HG03064 (cell line): ENCODE results near the gene OLFML3.
"Not testable (repeated sequence)": the region's sequence is repeated elsewhere in the genome, so short reads cannot be mapped to it uniquely, and the experiment has no call there.

Experiments
- ATAC-seq: cut with Tn5 transposase; IDR thresholded peaks from one replicate; pipeline ENCODE4 v1.9.1; 2021; ENCODE audit warnings: low read depth; ENCODE audit not compliant: unreplicated experiment

The OLFML3 gene

DNA sequence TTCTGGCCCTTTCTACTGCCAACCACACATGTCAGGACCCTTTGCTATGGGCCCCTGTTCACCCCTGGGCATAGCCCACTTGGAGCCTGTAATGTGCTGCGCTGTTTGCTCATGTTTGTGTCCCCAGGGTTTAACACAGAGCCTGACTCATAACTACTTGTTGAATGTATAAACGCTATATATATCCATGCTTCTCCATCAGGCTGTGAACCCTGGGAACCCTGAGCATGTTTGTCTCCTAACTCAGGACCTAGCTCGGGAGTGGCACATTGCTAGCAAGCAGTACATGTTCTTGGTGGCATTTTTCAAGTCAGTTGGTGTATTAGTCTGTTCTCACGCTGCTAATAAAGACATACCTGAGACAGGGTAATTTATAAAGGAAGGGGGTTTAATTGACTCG lies 8.0 kb downstream of the OLFML3 start:
- ATAC-seq, result no peak

DNA sequence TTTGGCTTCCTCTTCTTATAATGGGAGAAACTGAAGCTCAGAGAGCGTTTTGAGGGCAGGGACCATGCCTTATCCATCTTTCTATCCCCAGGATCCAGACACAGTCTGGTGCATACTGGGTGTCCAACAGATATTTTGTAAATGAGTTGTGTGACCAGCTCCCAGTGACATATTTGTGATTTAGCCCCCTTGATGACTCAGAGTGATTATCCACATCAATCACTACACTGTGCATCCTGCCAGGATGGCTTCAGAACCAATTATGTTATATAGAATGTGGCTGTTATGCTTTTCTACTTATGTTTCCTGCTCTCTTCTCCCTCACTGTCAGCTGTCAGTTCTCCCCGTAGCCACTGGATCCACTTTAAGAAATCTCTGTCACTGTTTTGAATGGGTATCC lies 11.3 kb downstream of the OLFML3 start:
- no peak for ATAC-seq

DNA sequence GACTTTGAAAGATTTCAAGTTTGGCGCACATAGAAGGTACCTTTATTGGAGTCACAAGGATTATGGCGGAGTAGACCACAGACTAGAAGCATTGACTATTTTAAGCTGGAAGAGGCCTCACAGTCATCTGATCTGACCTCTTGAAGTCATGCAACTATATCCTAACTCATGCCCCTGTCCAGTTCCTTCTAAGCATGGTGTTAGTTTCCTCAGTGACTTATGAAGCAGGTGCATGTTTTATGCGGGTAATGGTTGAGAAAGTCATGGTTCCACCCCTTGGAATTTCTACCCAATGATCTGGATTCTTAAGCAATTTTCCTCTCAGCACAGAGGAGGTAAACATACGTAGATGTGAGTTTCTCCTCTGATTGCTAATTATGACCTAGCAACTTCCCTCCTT lies 11.7 kb downstream of the OLFML3 start:
- ATAC-seq, result no peak

DNA sequence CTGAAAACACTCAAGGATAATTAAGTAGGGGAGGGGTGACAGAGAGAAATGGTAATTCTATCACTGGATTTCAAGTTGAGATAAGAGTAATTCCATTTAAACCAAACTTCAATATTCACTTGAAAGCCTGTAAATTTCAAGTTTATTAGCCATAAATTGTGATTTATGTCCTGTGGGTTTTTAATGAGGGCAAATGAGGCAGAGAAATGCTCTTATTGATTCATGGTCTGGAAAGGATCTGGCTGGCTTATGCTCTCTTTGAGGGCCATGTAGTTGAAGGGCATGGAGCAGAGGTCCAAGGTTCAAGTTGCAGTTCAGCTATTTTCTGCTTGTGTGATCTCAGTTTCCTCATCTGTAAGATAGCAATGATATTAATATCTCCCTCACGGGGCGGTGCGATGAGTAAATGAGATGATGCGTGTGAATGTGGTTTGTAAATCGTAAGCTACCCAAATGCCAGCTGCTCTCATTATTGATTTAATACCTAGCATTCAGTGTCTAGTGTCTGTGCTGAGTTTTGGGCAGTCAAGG lies 12.3 kb downstream of the OLFML3 start:
- ATAC-seq, result no peak

DNA sequence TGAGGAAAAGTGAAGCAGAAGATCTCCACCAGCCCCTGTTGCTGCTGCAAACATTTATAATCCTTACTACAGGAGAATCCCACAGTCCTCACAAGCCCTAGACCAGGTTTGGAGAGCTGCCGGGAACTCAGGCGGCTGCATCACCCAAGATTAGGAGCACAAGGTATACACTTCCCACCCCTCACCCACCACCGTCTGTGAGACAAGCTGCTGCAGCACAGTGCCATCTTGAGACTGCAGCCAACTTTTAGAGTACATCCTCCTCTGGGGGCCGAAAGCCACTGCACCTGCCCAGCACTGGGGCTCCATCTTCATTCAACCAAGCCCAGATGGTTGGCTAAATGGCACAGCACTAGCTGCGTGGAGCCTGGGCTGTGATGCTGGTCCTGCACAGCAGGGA lies 13.8 kb downstream of the OLFML3 start:
- no peak for ATAC-seq

DNA sequence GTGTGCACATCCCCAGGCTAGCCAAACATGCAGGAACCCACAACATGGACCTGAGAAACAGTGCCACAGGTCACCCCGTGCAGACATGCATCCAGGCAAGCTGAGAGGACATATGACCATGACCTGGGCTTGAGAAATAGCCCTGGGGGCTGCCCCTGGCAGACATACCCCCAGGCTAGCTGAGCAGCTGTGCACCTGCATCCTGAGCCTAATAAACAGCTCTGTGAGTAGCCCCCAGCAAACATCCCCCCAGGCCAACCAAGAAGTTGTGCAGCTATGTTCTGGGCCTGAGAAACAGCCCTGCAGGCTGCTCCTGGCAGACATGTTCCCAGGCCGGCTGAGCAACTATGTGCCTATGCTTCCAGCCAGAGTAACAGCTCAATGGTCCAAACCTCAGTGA lies 14.5 kb downstream of the OLFML3 start:
- no peak for ATAC-seq

DNA sequence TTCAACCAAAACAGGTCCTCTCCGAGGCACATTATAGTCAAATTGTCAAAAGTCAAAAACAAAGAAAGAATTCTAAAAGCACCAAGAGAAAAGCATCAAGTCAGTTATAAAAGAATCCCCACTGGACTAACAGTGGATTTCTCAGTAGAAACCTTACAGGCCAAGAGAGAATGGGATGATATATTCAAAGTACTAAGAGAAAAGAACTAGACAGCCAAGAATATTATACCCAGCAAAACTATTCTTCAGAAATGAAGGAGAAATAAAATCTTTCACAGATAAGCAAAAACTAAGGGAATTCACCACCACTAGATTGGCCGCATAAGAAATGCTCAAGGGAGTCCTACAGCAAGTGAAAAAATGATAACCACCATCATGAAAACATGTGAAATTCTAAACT lies 16.1 kb downstream of the OLFML3 start:
- ATAC-seq, result no peak

DNA sequence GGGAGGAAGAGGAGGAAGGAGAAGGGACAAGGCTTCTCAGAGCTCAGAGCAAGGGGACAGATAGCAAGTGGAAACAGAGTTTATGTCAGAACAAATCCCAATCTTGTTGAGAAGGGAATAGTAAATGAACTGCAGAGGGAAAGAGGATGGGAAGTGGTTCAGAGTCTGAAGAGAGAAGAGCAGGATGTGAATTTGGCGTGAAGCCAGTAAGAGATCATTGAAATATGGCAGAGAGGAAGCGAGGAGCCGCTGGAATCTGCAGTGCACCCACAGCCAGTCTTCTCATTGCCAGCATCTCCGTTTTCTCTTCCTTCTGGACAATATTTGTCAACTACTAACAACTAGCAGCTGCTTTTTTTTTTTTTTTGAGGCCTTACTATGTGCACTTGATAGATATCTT lies 19.1 kb downstream of the OLFML3 start:
- ATAC-seq, result no peak

DNA sequence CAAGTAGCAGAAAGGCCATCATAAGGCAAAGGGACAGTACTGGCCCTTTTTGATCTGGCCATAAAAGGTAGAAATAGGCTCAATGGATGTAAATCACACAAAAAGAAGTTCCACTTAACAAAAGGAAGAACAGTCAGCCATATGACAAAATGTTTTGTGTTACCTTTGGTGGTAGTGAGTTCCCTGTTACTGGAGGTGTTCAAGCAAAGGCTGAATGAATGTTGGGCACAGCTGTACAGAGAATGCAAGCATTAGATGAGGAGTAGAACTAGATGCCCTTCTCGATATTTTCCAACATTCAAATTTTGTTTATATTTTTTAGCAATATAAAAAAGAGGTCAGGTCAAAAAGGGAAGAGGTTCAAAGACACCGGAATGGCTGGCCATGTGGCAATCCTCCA lies 20.0 kb downstream of the OLFML3 start:
- no peak for ATAC-seq

DNA sequence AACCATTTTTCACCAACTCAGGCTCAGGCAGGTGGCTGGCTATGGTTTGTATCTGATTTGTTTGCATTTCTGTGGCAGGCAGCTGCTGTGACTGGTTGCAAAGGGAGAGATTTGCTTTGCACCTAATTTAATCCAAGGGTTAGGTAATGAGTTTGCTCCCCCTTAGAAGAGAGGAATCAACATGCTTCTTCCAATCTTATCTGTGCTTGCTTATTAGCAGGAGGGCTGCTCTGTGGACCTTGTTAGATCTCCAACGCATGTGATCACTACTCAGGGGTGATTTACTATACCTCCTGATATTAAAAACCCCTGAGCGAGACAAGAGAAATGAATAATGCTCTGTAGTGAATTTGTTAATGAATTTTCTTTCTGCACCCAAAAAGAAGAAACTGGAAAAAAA lies 20.5 kb downstream of the OLFML3 start:
- no peak for ATAC-seq

DNA sequence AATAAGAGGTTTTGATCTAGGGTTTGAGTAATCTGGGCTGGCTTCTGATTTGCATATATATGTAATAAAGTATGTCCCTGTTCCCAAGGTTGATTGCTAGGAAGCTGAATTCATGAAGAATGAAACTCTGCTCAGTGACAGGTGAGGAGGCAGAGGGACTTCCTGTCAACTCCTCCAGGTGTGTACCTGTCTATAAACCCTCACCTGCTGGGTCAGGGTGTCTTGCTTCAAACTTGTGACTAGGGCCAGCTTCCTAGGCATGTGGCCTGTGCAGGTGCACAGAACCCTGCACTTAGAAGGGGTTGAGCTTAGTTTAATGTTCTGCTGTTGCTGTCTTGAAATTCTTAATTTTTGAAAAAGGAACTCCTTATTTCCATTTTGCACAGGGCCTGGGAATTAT lies 21.1 kb downstream of the OLFML3 start:
- no peak for ATAC-seq

DNA sequence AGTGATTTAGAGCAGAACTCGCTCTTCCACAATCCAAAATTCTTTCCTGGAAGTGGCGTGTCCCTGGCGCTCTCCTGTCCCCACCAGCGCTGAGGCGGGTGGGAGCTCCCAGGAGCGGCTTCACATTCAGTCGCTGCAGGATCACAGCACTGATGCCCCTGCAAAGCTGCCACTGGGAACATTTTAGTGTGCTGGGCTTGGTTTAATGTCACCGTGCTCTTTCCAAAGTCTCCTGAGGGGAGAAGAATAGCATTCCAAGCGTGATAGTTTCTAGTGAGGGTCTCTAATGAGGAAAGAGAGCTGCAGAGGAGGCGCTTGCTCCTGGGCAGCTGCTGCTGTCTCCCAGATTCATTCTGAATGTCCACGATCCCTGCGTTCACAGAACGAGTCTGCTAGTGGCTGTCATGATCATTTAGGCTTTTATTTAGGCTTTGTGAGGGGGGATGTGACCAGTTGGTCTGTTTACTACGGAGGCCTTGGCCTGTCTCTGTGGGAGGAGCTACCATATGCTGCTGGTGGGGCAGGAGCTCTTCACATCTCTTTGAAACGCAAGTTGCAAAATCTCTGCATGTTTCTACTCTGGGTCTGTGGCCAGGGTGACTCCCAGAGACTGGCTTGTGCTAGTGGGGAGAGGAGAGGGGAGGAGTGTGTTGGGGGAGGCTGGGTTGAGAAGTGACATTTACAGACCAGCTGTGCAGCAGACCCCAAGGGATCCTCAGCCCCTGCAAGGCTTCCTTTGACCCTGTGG lies 23.4 kb downstream of the OLFML3 start:
- ATAC-seq, result no peak

DNA sequence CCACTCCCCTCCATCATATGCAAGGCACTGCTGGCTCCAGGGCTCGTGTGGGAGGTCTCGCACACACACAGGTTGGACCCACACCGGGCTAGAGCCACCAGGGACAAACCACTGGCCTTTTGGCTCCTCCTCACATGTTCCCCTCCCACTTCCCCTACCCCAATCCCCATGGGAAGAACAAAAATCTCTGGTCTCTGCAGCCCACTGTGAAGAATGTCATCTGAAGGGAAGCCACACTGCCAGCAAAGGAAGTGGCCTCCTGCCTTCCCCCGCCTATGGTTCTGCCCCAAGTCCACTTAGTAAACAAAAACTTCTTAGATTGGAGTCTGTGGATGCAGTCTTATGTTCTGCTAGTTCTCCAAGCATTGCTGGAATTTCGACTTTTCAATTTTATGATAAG lies 24.2 kb downstream of the OLFML3 start:
- no peak for ATAC-seq

DNA sequence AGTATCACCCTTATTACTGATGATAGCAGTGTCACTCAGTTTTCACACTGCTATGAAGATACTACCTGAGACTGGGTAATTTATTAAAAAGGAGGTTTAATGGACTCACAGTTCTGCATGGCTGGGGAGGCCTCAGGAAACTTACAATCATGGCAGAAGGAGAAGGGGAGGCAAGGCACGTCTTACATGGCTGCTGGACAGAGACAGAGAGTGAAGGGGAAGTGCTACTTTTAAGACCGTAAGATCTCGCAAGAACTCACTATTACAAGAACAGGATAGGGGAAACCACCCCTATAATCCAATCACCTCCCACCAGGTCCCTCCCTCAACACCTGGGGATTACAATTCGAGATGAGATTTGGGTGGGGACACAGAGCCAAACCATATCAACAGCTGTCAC lies 27.6 kb downstream of the OLFML3 start:
- ATAC-seq, result not testable (repeated sequence)

DNA sequence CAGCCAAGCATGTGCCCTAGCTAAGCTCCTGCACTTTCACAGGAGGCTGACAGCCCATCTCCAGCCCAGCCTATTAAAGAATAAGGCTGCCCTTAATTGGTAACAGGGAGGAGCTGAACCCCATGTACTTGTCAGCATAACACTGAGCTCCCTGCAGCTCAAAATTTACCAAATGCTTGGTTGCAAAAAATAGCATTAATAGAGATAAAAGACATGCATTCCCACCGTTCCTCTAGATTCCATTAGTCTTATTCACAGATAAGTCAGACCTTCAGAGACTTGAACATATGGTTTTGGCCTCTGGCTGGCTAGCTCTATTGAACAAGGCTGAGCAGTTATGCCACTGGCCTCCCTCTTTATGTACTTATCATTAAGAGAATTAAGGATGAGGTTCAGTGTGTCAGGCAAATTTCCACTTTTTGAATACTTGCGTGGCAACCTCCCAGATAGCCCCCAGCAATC lies 29.2 kb downstream of the OLFML3 start:
- ATAC-seq, result no peak

DNA sequence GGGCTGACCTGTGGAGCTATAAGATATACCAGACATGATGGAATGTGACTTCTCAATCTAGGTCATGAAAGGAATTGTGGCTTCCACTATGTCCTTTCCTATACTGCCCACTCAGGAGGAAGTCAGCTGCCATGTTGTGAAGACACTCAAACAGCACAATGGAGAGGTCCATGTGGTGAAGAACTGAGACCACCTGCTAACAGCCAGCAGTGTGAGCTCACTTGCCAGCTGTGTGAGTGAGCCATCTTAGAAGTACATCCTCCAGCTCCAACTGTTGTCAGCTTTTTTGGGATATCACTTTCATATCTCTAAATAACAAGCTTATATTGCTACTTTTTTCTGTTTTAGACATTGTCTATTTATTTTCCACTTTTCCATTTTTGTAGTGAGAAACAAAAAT lies 29.7 kb downstream of the OLFML3 start:
- no peak for ATAC-seq

DNA sequence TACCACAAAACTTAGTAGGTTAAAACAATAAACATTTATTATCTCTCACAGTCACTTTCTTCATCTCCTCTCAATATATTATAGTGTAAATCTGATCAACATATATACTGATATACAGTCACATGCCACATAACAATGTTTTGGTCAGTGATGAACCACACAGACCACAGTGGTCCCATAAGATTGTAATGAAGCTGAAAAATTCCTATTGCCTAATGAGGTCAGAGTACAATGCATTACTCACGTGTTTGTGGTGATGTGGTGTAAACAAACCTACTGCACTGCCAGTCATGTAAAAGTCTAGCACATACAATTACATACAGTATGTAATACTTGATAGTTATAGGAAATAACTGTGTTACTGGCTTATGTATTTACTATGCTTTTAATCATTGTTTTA lies 30.1 kb downstream of the OLFML3 start:
- ATAC-seq, result no peak

DNA sequence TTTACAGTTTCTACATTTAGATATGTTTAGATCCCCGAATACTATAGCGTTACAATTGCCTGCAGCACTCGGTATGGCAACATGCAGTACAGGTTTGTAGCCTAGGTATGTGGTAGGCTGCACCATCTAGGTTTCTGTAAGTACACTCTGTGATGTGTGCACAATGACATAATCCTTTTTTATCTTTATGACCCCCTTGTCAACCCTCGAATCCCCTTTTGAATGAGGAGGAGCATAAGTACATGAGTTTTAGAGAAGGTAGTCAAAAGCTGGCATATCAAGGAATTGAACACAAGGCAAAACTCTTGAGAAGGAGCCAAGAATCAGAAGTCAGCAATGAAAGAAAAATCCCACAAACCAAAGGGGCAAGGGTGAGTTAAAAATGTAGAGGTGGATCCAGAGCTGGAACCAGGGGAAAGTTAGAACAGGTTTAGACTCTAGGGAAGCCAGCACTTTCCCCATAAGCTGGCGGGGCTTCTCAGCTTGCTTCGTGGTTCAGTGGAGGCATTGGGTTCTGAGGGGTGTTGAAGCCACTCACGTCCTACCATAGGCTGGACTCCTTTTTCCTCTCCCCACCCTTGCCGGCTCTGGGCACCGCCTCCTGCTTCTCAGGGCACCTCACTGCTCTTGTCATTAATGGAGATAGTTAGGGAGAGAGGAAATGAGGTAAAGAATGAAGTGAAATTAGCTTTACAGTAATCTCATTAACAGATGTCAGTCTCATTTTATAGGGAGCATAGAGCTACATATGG lies 31.3 kb downstream of the OLFML3 start:
- no peak for ATAC-seq

DNA sequence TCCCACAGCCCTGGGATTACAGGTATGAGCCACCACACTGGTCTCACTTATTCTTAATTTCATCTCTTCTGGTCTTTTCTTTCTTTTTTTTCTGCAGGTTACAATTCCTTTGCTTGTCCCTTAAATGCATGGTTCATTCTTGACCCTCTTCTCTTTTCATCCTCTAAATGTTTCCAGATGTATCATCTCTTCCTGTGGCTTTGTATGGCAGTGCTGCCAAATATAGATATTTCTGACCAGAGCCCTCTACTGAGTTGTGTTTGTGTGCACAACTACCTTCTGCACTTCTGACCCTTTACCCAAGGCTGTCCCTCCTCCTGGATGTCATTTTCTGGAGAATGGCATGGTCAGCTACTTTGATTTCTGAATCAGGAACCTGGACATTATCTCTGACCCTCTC lies 32.5 kb downstream of the OLFML3 start:
- ATAC-seq, result no peak

DNA sequence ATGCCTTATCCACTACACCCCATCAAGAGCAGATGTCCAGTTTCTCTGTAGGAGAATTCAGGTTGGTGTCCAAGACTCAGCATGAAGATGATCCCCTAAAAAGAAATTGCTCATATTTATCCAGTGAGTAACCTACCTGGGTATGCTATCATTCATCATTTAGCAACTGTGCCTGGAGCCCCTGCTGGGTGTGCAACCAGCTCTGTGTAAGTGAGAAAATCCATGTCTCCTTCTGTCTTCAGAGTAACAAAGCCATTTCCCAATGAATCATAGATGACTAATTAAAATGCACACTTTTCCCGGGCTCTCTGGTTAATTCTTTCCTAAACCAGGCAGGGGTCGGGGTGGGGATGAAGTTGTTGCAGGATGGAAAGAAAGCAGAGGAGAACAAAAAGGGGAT lies 35.8 kb downstream of the OLFML3 start:
- ATAC-seq, result no peak

DNA sequence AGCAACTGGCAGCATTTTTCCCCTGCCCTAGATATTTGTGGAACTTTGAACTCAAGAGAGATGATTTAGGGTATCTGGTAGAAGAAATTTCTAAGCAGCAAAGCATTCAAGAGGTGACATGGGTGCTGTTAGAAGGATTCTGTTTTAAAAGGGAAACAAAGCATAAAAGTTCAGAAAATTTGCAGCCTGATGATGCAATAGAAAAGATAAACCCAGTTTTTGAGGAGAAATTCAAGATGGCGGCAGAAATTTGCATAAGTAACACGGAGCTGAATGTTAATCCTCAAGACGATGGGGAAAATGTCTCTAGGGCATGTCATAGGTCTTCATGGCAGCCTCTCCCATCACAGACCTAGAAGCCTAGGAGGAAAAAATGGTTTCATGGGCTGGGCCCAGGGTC lies 40.5 kb downstream of the OLFML3 start:
- not testable (repeated sequence) for ATAC-seq

DNA sequence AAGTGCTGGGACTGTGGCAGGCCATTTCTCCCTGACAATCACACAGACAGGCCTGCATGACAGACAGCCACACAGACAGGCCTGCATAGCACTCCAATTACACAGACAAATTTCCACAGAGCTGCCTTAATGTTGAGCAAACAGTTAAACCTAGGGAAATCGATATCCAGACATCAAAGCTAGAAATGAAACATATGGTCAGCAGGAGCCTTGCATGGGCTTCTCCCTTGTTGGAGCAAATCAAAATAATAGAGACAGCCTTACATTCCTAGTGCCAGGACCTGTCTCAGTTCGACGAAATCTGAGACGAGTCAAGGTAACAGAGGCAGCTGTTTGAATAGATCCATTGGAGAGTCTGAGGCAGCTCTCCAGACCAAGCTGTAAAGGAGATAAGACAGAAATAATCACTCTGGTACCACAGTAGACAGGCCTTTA lies 42.4 kb downstream of the OLFML3 start:
- ATAC-seq, result no peak
